GM23338 (cell line): ENCODE results near the gene CCDC167. TPM values are rescaled to one million over a fixed set of nuclear protein-coding genes. Genes with fewer than 3 reads are reported as not detected.

Source experiments
- ATAC-seq: fragments of 200-7000 bp; cut with Tn5 transposase; 3 replicates; pipeline ENCODE4 v1.9.1; 2020
- DNase-seq: peaks from one replicate; pipeline ENCODE4 v3.0.0-alpha.2; 2015; ENCODE audit warnings: low spot score
- H2AFZ ChIP-seq: fragments of 200-600 bp; sonication (generic); 2 replicates; pipeline ENCODE4 v1.8.0; 2016; ENCODE audit warnings: antibody characterized with exemption, mild to moderate bottlenecking, moderate library complexity
- H3F3A ChIP-seq: fragments of 200-600 bp; sonication (generic); replicated peaks from 2 replicates; pipeline ENCODE4 v1.8.0; 2017; ENCODE audit warnings: antibody characterized with exemption, mixed run types, low read depth
- H3K27ac ChIP-seq: fragments of 200-600 bp; sonication (generic); 2 replicates; pipeline ENCODE4 v1.6.1; 2016; ENCODE audit warnings: low read depth
- H3K27me3 ChIP-seq: fragments of 200-600 bp; sonication (generic); 2 replicates; pipeline ENCODE4 v1.8.0; 2016; ENCODE audit warnings: mild to moderate bottlenecking, mixed run types, moderate library complexity; ENCODE audit not compliant: insufficient read depth
- H3K36me3 ChIP-seq: fragments of 200-600 bp; sonication (generic); 2 replicates; pipeline ENCODE4 v1.8.0; 2016; ENCODE audit warnings: mild to moderate bottlenecking; ENCODE audit not compliant: insufficient read depth
- H3K4me1 ChIP-seq: fragments of 200-600 bp; sonication (generic); 2 replicates; pipeline ENCODE4 v1.8.0; 2016; ENCODE audit warnings: mild to moderate bottlenecking, moderate library complexity; ENCODE audit not compliant: insufficient read depth
- H3K4me2 ChIP-seq: fragments of 200-600 bp; sonication (generic); 2 replicates; pipeline ENCODE4 v1.7.1; 2017; ENCODE audit warnings: mixed run types
- H3K4me3 ChIP-seq: fragments of 200-600 bp; sonication (generic); 2 replicates; pipeline ENCODE4 v1.6.1; 2016; ENCODE audit warnings: mixed run types
- H3K79me2 ChIP-seq: fragments of 200-600 bp; sonication (generic); replicated peaks from 2 replicates; pipeline ENCODE4 v1.8.0; 2017; ENCODE audit warnings: mild to moderate bottlenecking; ENCODE audit not compliant: insufficient read depth
- H3K9me2 ChIP-seq: fragments of 200-600 bp; sonication (generic); 2 replicates; pipeline ENCODE4 v1.8.0; 2017; ENCODE audit not compliant: insufficient read depth
- H4K20me1 ChIP-seq: fragments of 200-600 bp; sonication (generic); replicated peaks from 2 replicates; pipeline ENCODE4 v1.8.0; 2017; ENCODE audit warnings: mild to moderate bottlenecking; ENCODE audit not compliant: insufficient read depth
- H3K27ac Mint-ChIP-seq: 2 replicates; pipeline ENCODE4 v1.8.0; 2020; ENCODE audit warnings: inconsistent platforms, mild to moderate bottlenecking, moderate library complexity, mixed read lengths
- H3K27me3 Mint-ChIP-seq: 3 replicates; pipeline ENCODE4 v1.8.0; 2022; ENCODE audit warnings: low read depth, mild to moderate bottlenecking, moderate library complexity, mixed read lengths, inconsistent platforms; ENCODE audit not compliant: insufficient read depth, poor library complexity
- H3K36me3 Mint-ChIP-seq: 3 replicates; pipeline ENCODE4 v1.8.0; 2021; ENCODE audit warnings: low read depth, mild to moderate bottlenecking, inconsistent platforms, moderate library complexity, mixed read lengths
- H3K4me1 Mint-ChIP-seq: 3 replicates; pipeline ENCODE4 v1.8.0; 2020; ENCODE audit warnings: mild to moderate bottlenecking, inconsistent platforms, mixed read lengths
- H3K4me3 Mint-ChIP-seq: 3 replicates; pipeline ENCODE4 v1.8.0; 2021; ENCODE audit warnings: moderate library complexity, mild to moderate bottlenecking, inconsistent platforms, mixed read lengths
- H3K9me3 Mint-ChIP-seq: 3 replicates; pipeline ENCODE4 v1.8.0; 2020; ENCODE audit warnings: moderate library complexity, mild to moderate bottlenecking, inconsistent platforms, mixed read lengths
- CREB1 ChIP-seq: fragments of 250-450 bp; sonication (Bioruptor Pico); IDR thresholded peaks from 2 replicates; pipeline ENCODE4 v1.5.0; 2020; ENCODE audit warnings: low read depth, mild to moderate bottlenecking, moderate library complexity
- CTCF ChIP-seq, 2 experiments: fragments of 200-600 bp in 1 of 2; sonication (generic) in 1 of 2; conservative IDR thresholded peaks; 2 replicates each; pipeline versions ENCODE4 v1.5.1 to v1.6.1; 2016 to 2017; ENCODE audit warnings: antibody characterized with exemption in 2 of 2, low read depth in 2 of 2, mild to moderate bottlenecking in 2 of 2, moderate library complexity in 1 of 2
- ETS1 ChIP-seq: IDR thresholded peaks from 2 replicates; pipeline ENCODE4 v1.6.1; 2016; ENCODE audit warnings: antibody characterized with exemption
- JUNB ChIP-seq: IDR thresholded peaks from one replicate; pipeline ENCODE4 v1.6.1; 2016; ENCODE audit warnings: antibody characterized with exemption; ENCODE audit not compliant: unreplicated experiment
- REST ChIP-seq: IDR thresholded peaks from one replicate; pipeline ENCODE4 v1.6.1; 2018; ENCODE audit warnings: antibody characterized with exemption; ENCODE audit not compliant: unreplicated experiment
- ZNF462 ChIP-seq: fragments of 250-450 bp; sonication (Bioruptor Pico); IDR thresholded peaks from 2 replicates; pipeline ENCODE4 v1.5.0; 2020; ENCODE audit warnings: mild to moderate bottlenecking, moderate library complexity
- polyA plus RNA-seq: library from polyadenylated mRNA; unstranded; fragments of >200 nt; fragmentation: Nextera tagmentation; extraction: Ambion mirVana; gene quantifications from 2 replicates; pipeline ENCODE4 v1.2.1, GENCODE V29; 2016
- total RNA-seq: library from RNA; depleted of rRNA; stranded (reverse); fragments of >200 nt; shearing (Covaris generic); gene quantifications from 2 replicates; pipeline ENCODE4 v1.2.3, GENCODE V29; 2014

Gene CCDC167
- total and polyA plus RNA-seq, 2 experiments from 2014 or later, result 17.6 to 21.4 TPM

GRCh38 chr6:37507690-37508421 is 8.2 kb upstream of the CCDC167 start:
- Histone ChIP-seq H3K4me3 (no peak overlapping the region), H2AFZ (no peak overlapping the region), H3F3A (peaks cover 7% of the 10 kb centered on the region; the same call in 1 of the 2 replicates), H3K27me3 (peaks cover 22% of the 10 kb centered on the region), H4K20me1 (no peaks in the 10 kb centered on the region), H3K4me2 (0 out of 2 replicates have a peak overlapping the region, but pooled peaks have one; percentile 15), H3K36me3 (no peaks in the 10 kb centered on the region), H3K27ac (no peak overlapping the region), H3K79me2 (no peaks in the 10 kb centered on the region), H3K9me2 (no peaks in the 10 kb centered on the region; the same call in 1 of the 2 replicates), H3K4me1 (peaks cover 24% of the 10 kb centered on the region)
- Mint-ChIP-seq H3K4me1 (peaks cover 42% of the 10 kb centered on the region), H3K9me3 (no peaks in the 10 kb centered on the region), H3K27me3 (peaks cover 25% of the 10 kb centered on the region), H3K4me3 (no peak overlapping the region), H3K36me3 (no peaks in the 10 kb centered on the region; the same call in 2 of the 3 replicates), H3K27ac (no peak overlapping the region)
- DNase-seq (no peak), ATAC-seq (no peak)
- TF ChIP-seq ETS1, result no peak
- TF ChIP-seq CREB1 (CRISPR knock-in tag), result no peak
- no peak for TF ChIP-seq REST
- no peak for TF ChIP-seq JUNB

GRCh38 chr6:37507077-37507476 is 7.4 kb upstream of the CCDC167 start:
- peaks cover 7% of the 10 kb centered on the region; the same call in 1 of the 2 replicates for H3F3A ChIP-seq
- ATAC-seq, result peak; percentile 48
- H3K4me2 ChIP-seq, result no peak overlapping the region
- Mint-ChIP-seq H3K27ac (no peak overlapping the region), H3K4me3 (no peak overlapping the region), H3K9me3 (no peaks in the 10 kb centered on the region), H3K4me1 (peaks cover 37% of the 10 kb centered on the region), H3K36me3 (no peaks in the 10 kb centered on the region; the same call in 2 of the 3 replicates), H3K27me3 (peaks cover 19% of the 10 kb centered on the region)
- no peak overlapping the region for H3K27ac ChIP-seq
- H3K27me3 ChIP-seq, result peaks cover 15% of the 10 kb centered on the region
- no peak overlapping the region for H3K4me3 ChIP-seq
- 0 out of 2 replicates have a peak overlapping the region, but pooled peaks have one; percentile 38 for H2AFZ ChIP-seq
- peaks cover 17% of the 10 kb centered on the region for H3K4me1 ChIP-seq
- no peaks in the 10 kb centered on the region for H3K79me2 ChIP-seq
- peak; percentile 53 for DNase-seq
- H3K36me3 ChIP-seq, result no peaks in the 10 kb centered on the region
- no peaks in the 10 kb centered on the region for H4K20me1 ChIP-seq
- H3K9me2 ChIP-seq, result no peaks in the 10 kb centered on the region; the same call in 1 of the 2 replicates
- no peak for TF ChIP-seq JUNB
- no peak for TF ChIP-seq ZNF462
- TF ChIP-seq CTCF (conservative IDR thresholded peaks at IDR 0.05; ENCODE audit: low read depth in 2 of 2), result no peak
